MV-4-11 (cell line): ENCODE data around the gene CDH11.

ENCODE experiments used
- DNase-seq: peaks from one replicate; lab custom pipeline; 2025; lab: John Stamatoyannopoulos, UW

The CDH11 gene, protein sequence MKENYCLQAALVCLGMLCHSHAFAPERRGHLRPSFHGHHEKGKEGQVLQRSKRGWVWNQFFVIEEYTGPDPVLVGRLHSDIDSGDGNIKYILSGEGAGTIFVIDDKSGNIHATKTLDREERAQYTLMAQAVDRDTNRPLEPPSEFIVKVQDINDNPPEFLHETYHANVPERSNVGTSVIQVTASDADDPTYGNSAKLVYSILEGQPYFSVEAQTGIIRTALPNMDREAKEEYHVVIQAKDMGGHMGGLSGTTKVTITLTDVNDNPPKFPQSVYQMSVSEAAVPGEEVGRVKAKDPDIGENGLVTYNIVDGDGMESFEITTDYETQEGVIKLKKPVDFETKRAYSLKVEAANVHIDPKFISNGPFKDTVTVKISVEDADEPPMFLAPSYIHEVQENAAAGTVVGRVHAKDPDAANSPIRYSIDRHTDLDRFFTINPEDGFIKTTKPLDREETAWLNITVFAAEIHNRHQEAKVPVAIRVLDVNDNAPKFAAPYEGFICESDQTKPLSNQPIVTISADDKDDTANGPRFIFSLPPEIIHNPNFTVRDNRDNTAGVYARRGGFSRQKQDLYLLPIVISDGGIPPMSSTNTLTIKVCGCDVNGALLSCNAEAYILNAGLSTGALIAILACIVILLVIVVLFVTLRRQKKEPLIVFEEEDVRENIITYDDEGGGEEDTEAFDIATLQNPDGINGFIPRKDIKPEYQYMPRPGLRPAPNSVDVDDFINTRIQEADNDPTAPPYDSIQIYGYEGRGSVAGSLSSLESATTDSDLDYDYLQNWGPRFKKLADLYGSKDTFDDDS

GRCh38 chr16:65121870-65122723, at the start of gene CDH11:
Gene CDH11, minus strand, starts transcription at chr16:65122063. Its CDS starts 117,194 bp downstream, at chr16:65004869.
- no peak for DNase-seq

DNA sequence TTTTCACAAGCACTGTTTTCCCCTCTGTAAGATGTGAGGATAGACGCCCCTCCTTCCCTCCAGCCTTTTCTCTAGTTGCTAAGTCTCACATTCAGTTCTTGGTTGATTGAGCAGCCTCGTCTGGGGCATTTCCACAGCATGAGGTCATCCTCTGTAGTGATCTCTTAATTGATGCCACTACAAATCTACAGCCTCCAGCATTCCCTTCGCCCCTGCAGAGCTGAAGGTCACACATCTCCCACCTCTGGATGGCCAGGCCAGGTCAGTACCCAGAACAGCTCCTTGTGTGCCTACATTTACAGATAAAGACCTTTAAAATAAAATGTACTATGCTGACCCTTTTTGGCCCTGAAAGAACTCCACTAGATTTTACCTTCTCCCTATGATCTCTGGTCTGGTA, 32.5 kb upstream of the CDH11 start:
- DNase-seq, result no peak

GRCh38 chr16:65153365-65154105, 31.7 kb upstream of the CDH11 start:
- DNase-seq, result no peak

DNA sequence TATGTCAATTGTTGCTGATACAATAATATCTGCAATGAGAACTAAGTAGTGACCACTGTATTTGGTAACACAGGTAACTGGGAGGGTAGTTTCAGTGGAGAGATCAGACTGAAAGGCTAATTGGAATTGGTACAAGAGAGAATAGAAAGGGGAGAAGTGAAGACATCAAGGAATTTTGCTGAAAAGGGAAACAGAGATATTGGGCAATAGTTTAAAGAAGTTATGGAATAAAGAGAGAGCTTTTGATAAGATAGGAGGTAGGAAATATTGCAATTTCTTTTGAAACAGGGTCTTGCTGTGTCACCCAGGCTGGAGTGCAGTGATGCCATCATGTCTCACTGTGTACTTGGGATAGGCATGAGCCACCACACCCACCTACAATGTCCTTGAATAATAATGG, 26.9 kb upstream of the CDH11 start:
- DNase-seq, result no peak

GRCh38 chr16:65142276-65142675, 20.4 kb upstream of the CDH11 start:
- DNase-seq, result no peak

GRCh38 chr16:65136681-65137080, 14.8 kb upstream of the CDH11 start:
- no peak for DNase-seq

GRCh38 chr16:65126845-65127624, 5.2 kb upstream of the CDH11 start:
- no peak for DNase-seq

- DNase-seq, result peak; percentile 5
These were observed 4.0 kb upstream of the CDH11 start for GRCh38 chr16:65125871-65126270.

GRCh38 chr16:65125322-65125721, 3.5 kb upstream of the CDH11 start:
- DNase-seq, result no peak

GRCh38 chr16:65124596-65124995, 2.7 kb upstream of the CDH11 start:
- no peak for DNase-seq

DNA sequence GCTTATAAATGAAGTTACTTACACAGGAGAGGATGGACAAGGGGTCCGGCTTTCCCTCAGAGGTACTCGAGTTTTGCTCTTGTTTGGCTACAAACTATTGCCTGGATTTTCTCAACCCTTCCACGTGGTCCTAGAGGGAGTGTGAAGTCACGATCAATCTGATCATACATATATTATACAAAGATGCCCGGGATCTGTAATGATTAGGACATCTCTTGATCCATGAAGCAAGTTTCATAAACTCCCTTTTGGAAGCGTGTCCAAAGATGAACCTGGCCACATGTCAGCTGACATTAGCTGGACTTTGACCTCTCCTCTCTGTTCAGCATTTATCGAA, 2.3 kb upstream of the CDH11 start:
- no peak for DNase-seq

DNA sequence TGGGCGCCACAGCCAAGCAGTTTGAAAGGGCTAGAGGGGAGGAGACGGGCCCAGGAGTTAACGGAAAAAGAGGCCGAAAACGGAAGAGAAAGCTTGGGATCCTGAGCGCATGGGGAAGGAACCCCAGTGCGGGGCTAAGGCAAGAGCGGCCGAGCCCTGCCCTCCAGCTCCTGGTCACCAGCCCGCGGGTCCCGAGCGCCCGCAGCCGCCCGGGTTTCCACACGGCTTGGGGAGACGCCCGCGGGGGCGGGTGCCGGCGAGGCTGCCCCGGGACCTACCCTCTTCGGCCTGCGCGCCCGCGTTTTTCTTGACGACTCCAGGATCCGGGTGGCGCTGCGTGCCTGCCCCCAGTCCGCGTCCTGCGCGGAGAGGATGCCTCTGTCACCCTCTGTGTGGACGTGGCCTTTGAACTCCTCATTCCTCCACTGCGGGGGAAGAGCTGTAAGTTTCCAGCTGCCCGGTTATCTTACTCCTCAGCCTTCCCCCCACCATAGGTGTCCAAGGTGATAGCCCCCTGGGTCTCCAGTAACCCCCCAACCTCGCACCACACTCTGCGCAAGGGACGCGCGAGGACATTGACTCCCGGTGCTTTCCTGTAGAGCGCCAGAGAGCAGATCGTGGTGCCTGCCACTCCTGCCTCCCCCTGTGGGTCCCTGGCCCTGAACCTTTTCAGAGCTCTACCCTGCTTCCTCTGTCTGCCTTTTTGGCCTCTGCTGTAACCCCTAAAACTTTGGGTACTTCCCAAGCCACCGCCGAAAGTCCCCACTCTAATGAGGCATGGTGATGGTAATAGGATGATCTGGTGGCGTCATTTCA, 1.7 kb upstream of the CDH11 start:
- DNase-seq, result no peak

- no peak for DNase-seq
These were observed 997 bp upstream of the CDH11 start for GRCh38 chr16:65122724-65123395.

GRCh38 chr16:65120831-65121721, 787 bp downstream of the CDH11 start:
- DNase-seq, result no peak

DNA sequence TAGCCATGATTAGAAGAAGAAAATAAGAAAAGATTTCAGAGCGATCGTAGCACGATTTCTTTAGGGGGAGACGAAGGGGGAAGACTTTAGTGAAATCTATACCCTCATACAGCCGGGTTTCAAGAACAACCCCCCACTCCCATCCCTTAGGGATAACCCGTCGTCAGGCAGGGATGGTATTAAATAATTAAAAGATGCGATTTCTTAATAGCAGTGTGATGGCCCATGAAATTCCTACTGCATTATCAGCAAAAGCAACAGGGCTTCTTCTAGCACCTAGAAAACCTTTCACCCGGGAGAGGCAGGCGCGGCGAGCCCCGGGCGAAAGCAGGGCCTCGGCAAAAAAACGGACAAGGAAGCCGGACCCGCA, 1.4 kb downstream of the CDH11 start:
- no peak for DNase-seq

GRCh38 chr16:65119901-65120401, 1.9 kb downstream of the CDH11 start:
- no peak for DNase-seq

DNA sequence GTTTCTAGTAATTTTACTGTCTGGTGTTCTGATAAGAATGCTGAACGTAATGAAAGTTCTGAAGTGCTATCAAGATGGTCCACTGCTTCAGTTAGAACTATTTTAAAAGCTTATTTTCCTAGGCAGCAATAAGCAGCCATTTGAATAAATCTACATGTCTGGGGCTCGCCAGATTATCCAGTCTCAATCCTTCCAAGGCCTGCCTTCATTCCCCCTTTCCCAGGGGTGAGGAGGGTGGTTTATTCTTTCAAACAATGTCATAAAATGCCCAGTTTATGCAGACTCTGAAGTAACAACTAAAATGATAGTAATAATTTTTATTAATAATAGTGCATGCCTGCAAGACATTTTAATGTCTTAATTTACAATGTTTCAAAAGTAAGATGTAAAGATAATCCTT, 2.4 kb downstream of the CDH11 start:
- no peak for DNase-seq

DNA sequence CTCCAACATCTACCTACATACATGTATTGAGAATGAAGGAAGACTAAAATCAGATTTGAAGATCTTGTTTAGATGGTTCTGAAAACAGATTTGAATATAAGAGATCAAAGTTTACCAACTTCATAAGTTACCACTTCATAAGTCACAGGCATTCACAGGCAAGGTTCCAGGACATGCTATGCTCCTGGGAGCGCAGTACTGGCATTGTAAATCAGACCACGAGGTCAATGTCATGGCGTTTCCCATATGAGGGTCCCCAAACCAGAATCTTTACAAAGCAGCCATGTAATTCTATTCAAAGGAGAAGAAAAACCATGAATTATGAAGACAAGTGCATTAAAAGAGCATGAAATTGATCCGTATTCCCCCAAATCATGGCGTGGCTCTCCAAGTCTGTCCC, 3.0 kb downstream of the CDH11 start:
- no peak for DNase-seq
